NB4 (cell line): ENCODE measurements around the gene SFXN5.

Source experiments
- DNase-seq: peaks from one replicate; pipeline ENCODE4 v3.0.0; 2010; ENCODE audit warnings: low read depth
- H3K4me3 ChIP-seq: one replicate; pipeline ENCODE4 v1.5.1; 2011; ENCODE audit warnings: mild to moderate bottlenecking, low read depth, low read length, moderate library complexity
- MYC ChIP-seq: IDR thresholded peaks from 2 replicates; pipeline ENCODE4 v1.6.1; 2011; ENCODE audit warnings: low read depth, low read length
- POLR2A ChIP-seq: IDR thresholded peaks from 2 replicates; pipeline ENCODE4 v1.6.1; 2011; ENCODE audit warnings: mild to moderate bottlenecking; ENCODE audit not compliant: insufficient read length; ENCODE audit errors: extremely low read depth
- TF ChIP-seq, protein P1 (sequence below): IDR thresholded peaks from 2 replicates; pipeline ENCODE4 v1.6.1; 2011; ENCODE audit warnings: low read depth, low read length
- TF ChIP-seq, protein P2 (sequence below): IDR thresholded peaks from one replicate; pipeline ENCODE4 v1.5.1; 2012; ENCODE audit warnings: low read depth, low read length

SFXN5 gene

GRCh38 chr2:73091696-73092095 lies 20.2 kb upstream of the SFXN5 start:
- TF ChIP-seq, protein P1, sequence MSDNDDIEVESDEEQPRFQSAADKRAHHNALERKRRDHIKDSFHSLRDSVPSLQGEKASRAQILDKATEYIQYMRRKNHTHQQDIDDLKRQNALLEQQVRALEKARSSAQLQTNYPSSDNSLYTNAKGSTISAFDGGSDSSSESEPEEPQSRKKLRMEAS = no peak
- TF ChIP-seq, protein P2, sequence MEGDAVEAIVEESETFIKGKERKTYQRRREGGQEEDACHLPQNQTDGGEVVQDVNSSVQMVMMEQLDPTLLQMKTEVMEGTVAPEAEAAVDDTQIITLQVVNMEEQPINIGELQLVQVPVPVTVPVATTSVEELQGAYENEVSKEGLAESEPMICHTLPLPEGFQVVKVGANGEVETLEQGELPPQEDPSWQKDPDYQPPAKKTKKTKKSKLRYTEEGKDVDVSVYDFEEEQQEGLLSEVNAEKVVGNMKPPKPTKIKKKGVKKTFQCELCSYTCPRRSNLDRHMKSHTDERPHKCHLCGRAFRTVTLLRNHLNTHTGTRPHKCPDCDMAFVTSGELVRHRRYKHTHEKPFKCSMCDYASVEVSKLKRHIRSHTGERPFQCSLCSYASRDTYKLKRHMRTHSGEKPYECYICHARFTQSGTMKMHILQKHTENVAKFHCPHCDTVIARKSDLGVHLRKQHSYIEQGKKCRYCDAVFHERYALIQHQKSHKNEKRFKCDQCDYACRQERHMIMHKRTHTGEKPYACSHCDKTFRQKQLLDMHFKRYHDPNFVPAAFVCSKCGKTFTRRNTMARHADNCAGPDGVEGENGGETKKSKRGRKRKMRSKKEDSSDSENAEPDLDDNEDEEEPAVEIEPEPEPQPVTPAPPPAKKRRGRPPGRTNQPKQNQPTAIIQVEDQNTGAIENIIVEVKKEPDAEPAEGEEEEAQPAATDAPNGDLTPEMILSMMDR = no peak
- TF ChIP-seq MYC (no peak), POLR2A (no peak)
- H3K4me3 ChIP-seq = no peak overlapping the region
- DNase-seq = no peak

DNA sequence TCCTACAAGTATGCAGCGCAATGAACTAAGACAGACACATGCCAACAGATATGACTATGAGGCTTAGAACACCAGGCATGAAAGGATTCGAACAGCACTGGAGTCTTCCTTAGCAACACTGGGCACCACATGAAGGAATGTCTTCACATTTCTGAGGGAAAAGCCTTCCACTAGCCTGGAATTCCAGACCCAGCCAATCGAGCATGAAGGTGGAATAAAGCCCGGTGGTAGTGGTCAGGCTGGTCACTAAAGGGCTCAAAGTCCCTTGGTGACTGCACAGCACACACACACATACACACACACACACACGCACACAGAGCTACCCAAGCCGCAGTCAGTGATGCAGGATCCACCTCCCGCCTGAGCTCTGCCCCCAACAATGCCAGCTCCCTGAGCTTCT lies 19.7 kb upstream of the SFXN5 start:
- H3K4me3 ChIP-seq = no peak overlapping the region
- DNase-seq = no peak
- TF ChIP-seq MYC (no peak), POLR2A (no peak)
- TF ChIP-seq, protein P2 = no peak
- TF ChIP-seq, protein P1 = no peak

DNA sequence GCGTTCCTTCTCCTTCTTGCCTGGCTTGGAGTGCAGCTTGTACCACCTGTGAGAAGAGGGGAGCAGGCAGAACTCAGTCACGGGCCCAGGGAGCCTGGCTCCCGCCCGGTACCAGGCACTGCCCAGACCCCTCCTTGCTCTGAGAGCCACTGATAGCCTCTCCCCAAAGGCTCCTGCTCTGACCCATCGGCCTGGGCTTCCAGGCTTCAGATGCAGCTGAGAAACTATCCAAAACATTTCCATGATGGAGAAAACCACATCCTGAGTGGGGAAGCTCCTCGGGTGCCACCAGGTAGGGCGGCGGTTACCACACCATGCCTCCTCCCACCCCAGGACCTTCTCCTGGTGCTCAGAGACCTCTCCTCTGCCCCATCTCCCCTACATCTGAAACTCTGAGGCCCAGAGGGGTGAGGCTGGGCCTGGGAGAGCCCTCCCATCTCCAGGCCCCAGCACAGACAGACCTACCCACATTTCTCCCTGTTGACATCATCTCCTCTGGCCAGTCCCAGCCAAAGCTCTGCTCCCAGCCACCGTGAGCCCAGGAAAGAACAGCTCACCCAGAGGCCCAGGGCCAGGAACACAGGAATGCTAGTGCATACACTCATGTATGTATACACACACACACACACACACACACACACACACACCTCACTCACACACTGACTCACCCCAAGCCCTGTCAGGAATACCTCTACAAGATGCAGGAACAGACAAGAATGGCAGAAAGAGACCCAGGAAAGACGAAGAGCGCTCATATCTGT lies 17.9 kb upstream of the SFXN5 start:
- TF ChIP-seq, protein P2 = no peak
- TF ChIP-seq, protein P1 = no peak
- TF ChIP-seq MYC (no peak), POLR2A (no peak)
- DNase-seq = no peak
- H3K4me3 ChIP-seq = no peak overlapping the region

DNA sequence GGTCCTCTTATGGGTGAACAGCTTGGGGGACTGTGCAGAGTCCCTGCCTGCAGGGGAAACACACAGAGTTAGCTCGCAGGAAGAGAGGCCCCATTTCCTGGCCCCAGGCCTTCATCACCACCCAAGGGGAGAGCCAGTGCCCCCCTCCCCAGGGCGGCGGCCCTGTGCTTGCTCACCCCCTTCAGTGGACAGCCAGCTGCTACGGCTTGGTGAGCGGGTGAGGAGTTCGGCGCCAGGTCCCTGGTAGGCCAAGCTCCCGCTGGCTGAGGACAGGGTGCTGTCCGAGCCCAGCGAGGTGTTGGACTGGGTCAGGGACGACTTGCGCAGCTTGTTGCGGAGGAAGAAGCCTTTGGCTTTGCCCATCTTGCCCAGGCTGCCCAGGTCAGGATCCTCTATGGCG lies 17.2 kb upstream of the SFXN5 start:
- DNase-seq = no peak
- TF ChIP-seq MYC (no peak), POLR2A (no peak)
- TF ChIP-seq, protein P2 = no peak
- TF ChIP-seq, protein P1 = no peak
- no peak overlapping the region for H3K4me3 ChIP-seq

DNA sequence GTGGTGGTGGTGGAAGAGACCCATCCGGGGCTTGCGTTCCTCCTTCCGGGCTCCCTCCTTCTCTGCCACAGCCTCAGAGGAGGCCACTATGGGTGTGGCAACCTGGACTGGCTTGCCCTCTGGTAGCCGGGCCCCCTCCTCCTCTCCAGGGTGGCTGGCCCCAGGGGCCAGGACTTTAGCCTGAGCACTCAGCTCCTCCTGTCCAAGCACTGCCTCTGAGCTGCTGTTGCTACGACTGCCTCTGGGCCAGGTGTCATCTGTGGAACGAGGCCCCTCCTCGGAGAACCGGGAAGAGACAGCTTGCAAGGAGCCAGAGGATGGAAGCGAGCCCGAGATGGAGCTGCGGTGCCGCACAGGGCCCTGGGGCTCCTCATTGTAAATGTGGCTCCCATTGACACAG lies 16.7 kb upstream of the SFXN5 start:
- no peak overlapping the region for H3K4me3 ChIP-seq
- no peak for DNase-seq
- TF ChIP-seq POLR2A (no peak), MYC (no peak)
- TF ChIP-seq, protein P1 = no peak
- TF ChIP-seq, protein P2 = no peak
